Measurements from ENCODE around the gene RPN1. TPM values are rescaled to one million over a fixed set of nuclear protein-coding genes. Genes with fewer than 3 reads are reported as not detected.

Gene RPN1
- total RNA-seq, 1 experiment from 2014 or later: 391 TPM

- DNase-seq (ENCODE audit: low read depth): no peak
Observed at GRCh38 chr3:128578346-128578745, 72.3 kb downstream of the RPN1 start.

DNA sequence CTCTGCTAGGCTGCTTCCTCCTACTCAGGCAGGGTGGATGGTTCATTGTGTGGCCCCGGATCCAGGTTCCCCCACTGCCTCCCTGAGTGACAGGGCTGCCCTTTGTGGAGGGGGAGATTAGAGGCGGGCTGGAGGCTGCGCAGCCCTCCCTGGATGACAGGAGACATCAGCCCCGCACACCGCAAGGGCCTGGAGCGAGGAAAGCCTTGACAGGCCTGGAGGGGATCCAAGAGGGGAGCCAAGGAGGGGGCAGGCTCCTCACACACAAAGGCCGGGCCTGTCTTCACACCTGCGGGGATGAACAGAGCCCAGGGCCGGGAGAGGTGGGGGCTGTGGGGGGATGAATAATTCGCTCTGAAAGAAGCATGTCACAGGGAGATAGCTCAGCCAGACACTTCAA is 72.9 kb downstream of the RPN1 start:
- DNase-seq (ENCODE audit: low read depth): no peak

DNA sequence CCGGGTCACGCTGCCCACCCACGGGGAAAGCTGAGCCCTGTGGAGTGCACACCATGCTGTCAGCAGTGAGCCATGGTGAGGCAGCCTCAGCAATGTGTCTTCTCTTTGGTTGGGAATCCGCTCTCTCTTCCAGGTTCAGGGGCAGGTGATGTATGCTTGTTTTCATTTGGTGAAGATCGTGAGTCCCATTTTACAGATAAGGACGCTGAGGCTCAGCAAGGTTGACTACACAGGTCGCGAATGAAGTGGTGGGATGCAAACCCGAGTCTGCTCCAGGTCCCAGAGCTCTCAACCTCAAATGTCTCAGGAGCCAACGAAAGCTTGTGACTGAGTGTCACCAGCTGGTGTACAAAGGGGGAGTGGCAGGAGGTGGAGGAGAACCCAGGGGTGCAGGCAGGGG is 74.3 kb downstream of the RPN1 start:
- no peak for DNase-seq (ENCODE audit: low read depth)

GRCh38 chr3:128575777-128576176 is 74.8 kb downstream of the RPN1 start:
- no peak for DNase-seq (ENCODE audit: low read depth)

DNA sequence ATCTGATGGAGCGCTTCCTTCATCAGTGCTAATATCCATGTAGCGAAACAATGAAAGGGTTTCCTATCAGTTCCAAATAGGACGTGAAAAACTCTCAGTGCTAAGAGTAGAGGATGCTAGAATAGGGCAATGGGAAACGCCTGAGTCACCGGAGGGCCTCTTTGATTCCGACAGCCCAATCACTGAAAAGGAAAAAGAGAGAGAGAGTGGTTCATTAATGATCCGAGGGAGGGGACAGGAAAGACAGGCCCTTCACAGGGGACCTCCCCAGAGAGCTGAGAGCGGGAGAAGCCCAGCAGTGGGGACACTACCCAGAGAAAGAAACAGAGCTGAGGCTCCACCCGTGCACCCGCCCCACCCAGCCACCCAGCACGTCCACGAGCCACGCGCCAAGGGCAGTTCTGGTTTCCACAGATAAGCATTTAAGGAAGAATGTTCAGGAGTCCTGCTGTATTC is 76.9 kb downstream of the RPN1 start:
- no peak for DNase-seq (ENCODE audit: low read depth)

DNA sequence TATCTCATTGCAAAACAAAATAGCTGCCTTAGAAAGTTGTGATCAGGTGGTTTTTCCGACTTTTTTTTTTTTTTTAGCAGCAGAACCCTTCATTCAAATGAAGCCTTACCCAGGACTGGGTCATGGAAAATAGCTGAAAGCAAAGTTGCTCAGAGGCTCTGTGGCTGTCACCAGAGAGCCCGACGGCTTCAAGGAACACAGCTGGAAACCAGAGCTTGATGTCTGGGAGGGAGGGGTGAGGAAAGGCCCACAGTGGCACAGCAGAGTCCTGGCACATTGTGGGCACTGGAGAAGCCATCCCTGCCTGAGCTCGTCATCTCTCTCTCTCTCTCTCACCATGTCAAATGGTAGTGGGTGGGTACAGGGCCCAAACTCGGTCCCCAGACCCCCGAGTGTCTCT is 77.5 kb downstream of the RPN1 start:
- DNase-seq (ENCODE audit: low read depth): no peak

DNA sequence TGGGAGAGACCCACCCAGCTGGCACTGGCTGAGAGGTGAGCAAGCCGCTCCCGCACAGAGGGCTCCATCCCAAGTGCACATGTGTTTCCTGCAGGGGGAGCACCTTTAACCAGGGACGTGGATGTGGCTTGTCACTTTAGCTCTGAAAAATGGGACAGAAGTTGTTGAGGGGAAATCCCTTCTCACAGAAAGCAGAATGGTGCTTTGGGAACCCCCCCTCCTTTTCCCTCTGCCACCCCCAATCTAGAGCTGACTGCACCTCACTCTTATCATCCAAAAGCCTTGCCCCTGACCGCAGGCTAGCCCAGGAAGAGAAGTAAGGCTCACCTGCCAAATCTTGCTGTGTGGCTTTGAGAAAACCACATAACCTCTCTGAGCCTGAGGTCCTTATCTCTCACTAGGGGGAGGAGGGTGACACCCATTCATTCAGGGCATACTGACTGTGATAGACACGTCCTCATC is 77.9 kb downstream of the RPN1 start:
- DNase-seq (ENCODE audit: low read depth): peak; percentile 52

DNA sequence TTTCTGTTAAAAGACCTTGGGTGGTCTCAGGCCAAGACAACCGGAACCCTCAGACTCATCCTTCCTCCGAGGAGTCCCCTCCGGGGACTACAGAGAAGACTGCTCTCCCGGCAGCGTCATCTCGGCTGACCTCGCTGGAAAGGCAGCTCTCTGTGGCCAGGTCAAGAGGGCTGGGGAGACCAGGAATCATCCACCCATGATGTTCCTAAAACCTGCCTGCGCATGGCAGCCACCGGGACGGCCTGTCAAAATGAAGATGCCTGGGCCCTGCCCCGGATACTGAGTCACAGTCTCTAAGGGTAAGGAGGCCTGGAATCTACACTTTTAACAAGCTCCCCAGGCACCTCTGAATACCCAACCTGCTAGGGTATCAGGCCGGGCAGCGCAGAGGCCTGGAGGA is 78.6 kb downstream of the RPN1 start:
- DNase-seq (ENCODE audit: low read depth): no peak

Other genes with a start within 250 kb of the RPN1 start
- gene DNAJB8, start 183.9 kb downstream of the RPN1 start, total RNA-seq (2014; rRNA removed; shearing (Covaris generic)): not detected in 2 replicates
- gene GATA2, start 157.6 kb downstream of the RPN1 start, total RNA-seq (2014; rRNA removed; shearing (Covaris generic)): 7.5 and 12.2 TPM in 2 replicates
- 42.7 and 49.5 TPM in 2 replicates for gene RAB7A, start 75.4 kb upstream of the RPN1 start, total RNA-seq (2014; rRNA removed; shearing (Covaris generic))
- 28.1 and 34.7 TPM in 2 replicates for gene ACAD9, start 228.8 kb upstream of the RPN1 start, total RNA-seq (2014; rRNA removed; shearing (Covaris generic))

All from Daoy (cell line).